CD14-positive monocyte (primary cell): ENCODE measurements around the gene PDE9A. TPM values are rescaled to one million over a fixed set of nuclear protein-coding genes. Genes with fewer than 3 reads are reported as not detected.

ENCODE experiments used
- DNase-seq, 3 donors: peaks; one replicate each; pipeline ENCODE4 v3.0.0-alpha.2; 2011 to 2022
- H2AFZ ChIP-seq: 2 replicates; pipeline ENCODE4 v1.6.0; 2012; ENCODE audit warnings: mild to moderate bottlenecking, low read depth, low read length, inconsistent platforms; ENCODE audit not compliant: insufficient read depth, poor library complexity, severe bottlenecking
- H3K27ac ChIP-seq, 2 donors: 1 replicate in 1 of 2; 2 replicates in 1 of 2; pipeline ENCODE4 v1.5.1; 2012 to 2013; ENCODE audit warnings: low read length in 2 of 2, control low read depth in 1 of 2, inconsistent platforms in 1 of 2, low read depth in 1 of 2, mild to moderate bottlenecking in 1 of 2
- H3K27me3 ChIP-seq, 2 donors: one replicate each; pipeline versions ENCODE4 v1.6.0 to v1.6.1; 2011 to 2013; ENCODE audit warnings: low read length in 2 of 2; ENCODE audit not compliant: control insufficient read depth in 2 of 2, insufficient read depth in 2 of 2
- H3K36me3 ChIP-seq, 2 donors: replicated peaks in 1 of 2; 1 replicate in 1 of 2; 2 replicates in 1 of 2; pipeline versions ENCODE4 v1.5.1 to v1.6.1; 2012 to 2013; ENCODE audit warnings: low read length in 2 of 2, control low read depth in 1 of 2, inconsistent platforms in 1 of 2, mild to moderate bottlenecking in 1 of 2; ENCODE audit not compliant: insufficient read depth in 2 of 2, control insufficient read depth in 1 of 2
- H3K4me1 ChIP-seq, 2 donors: 1 replicate in 1 of 2; 2 replicates in 1 of 2; pipeline versions ENCODE4 v1.5.1 to v1.6.1; 2012 to 2013; ENCODE audit warnings: low read length in 2 of 2, control low read depth in 1 of 2, inconsistent platforms in 1 of 2, mild to moderate bottlenecking in 1 of 2, moderate library complexity in 1 of 2; ENCODE audit not compliant: insufficient read depth in 2 of 2, control insufficient read depth in 1 of 2
- H3K4me2 ChIP-seq: replicated peaks from 2 replicates; pipeline ENCODE3; 2012; ENCODE audit warnings: low read length, moderate library complexity, mild to moderate bottlenecking; ENCODE audit not compliant: poor library complexity, severe bottlenecking; ENCODE audit errors: extremely low read depth
- H3K4me3 ChIP-seq, 3 experiments: fragments of 200-600 bp in 1 of 3; sonication (generic) in 1 of 3; replicated peaks in 1 of 3; 1 replicate in 2 of 3; 2 replicates in 1 of 3; pipeline ENCODE4 v1.5.1; 2011 to 2013; ENCODE audit warnings: low read length in 3 of 3, mild to moderate bottlenecking in 3 of 3, control low read depth in 2 of 3, low read depth in 2 of 3, inconsistent platforms in 1 of 3, moderate library complexity in 1 of 3
- H3K79me2 ChIP-seq: 2 replicates; pipeline ENCODE4 v1.6.0; 2012; ENCODE audit warnings: mild to moderate bottlenecking, control low read depth, inconsistent platforms, low read length, moderate library complexity; ENCODE audit not compliant: insufficient read depth
- H3K9ac ChIP-seq: 2 replicates; pipeline ENCODE4 v1.6.0; 2017; ENCODE audit warnings: low read length, mild to moderate bottlenecking; ENCODE audit not compliant: insufficient read depth, poor library complexity, severe bottlenecking
- H3K9me3 ChIP-seq, 2 donors: replicated peaks in 1 of 2; 1 replicate in 1 of 2; 2 replicates in 1 of 2; pipeline versions ENCODE4 v1.5.1 to v1.6.1; 2012 to 2013; ENCODE audit warnings: low read length in 2 of 2, control low read depth in 1 of 2; ENCODE audit not compliant: control insufficient read depth in 1 of 2, insufficient read depth in 1 of 2
- H4K20me1 ChIP-seq: 2 replicates; pipeline ENCODE4 v1.6.0; 2012; ENCODE audit warnings: mild to moderate bottlenecking, low read length, control low read depth, moderate library complexity; ENCODE audit not compliant: insufficient read depth
- H3K27ac Mint-ChIP-seq, 7 donors: one replicate each; pipeline ENCODE4 v1.8.0; 2020; ENCODE audit warnings: mild to moderate bottlenecking in 7 of 7, mixed read lengths in 7 of 7, moderate library complexity in 6 of 7, inconsistent platforms in 2 of 7
- H3K27me3 Mint-ChIP-seq, 3 donors: one replicate each; pipeline ENCODE4 v1.8.0; 2021 to 2022; ENCODE audit warnings: low read depth in 3 of 3, mild to moderate bottlenecking in 3 of 3, mixed read lengths in 3 of 3, moderate library complexity in 3 of 3, inconsistent platforms in 1 of 3
- H3K36me3 Mint-ChIP-seq, 2 donors: one replicate each; pipeline ENCODE4 v1.8.0; 2020; ENCODE audit warnings: mixed read lengths in 2 of 2, inconsistent platforms in 1 of 2, mild to moderate bottlenecking in 1 of 2
- H3K4me1 Mint-ChIP-seq: one replicate; pipeline ENCODE4 v1.8.0; 2020; ENCODE audit warnings: mild to moderate bottlenecking, mixed read lengths
- H3K4me3 Mint-ChIP-seq, 2 donors: one replicate each; pipeline ENCODE4 v1.8.0; 2020; ENCODE audit warnings: mild to moderate bottlenecking in 2 of 2, mixed read lengths in 2 of 2, moderate library complexity in 1 of 2
- H3K9me3 Mint-ChIP-seq, 7 donors: one replicate each; pipeline ENCODE4 v1.8.0; 2020 to 2022; ENCODE audit warnings: mixed read lengths in 7 of 7, mild to moderate bottlenecking in 6 of 7, moderate library complexity in 6 of 7, inconsistent platforms in 2 of 7
- CTCF ChIP-seq: fragments of 200-600 bp; IDR thresholded peaks from one replicate; pipeline ENCODE4 v1.8.0; 2022; ENCODE audit warnings: antibody characterized with exemption, mild to moderate bottlenecking
- WGBS: methylation state at CpG from one replicate; pipeline ENCODE4 v1.1.5; 2013; ENCODE audit warnings: missing lambda C conversion rate; ENCODE audit not compliant: insufficient coverage; 5-methylcytosine and 5-hydroxymethylcytosine counted together
- intact Hi-C, 2 donors: fragments of 100-400 bp; cut with micrococcal nuclease; formaldehyde crosslinking; loops; one replicate each; pipeline versions ENCODE4 v1.15.0 to v1.15.1; 2023
- polyA plus RNA-seq, 3 donors: library from polyadenylated mRNA; depleted of rRNA in 1 of 3; unstranded in 2 of 3; stranded (reverse) in 1 of 3; fragments of 300-500 nt in 2 of 3; fragments of >200 nt in 1 of 3; fragmentation: Illumina TruSeq in 2 of 3; gene quantifications; 1 replicate in 2 of 3; 2 replicates in 1 of 3; pipeline ENCODE4 v1.2.3, GENCODE V29; 2012 to 2021

Gene PDE9A
- polyA plus RNA-seq, 3 donors, result 0.05 to 0.52 TPM; not detected in 1

- Histone ChIP-seq H3K79me2 (no peaks in the 10 kb centered on the region), H3K4me3 (no peak overlapping the region), H3K4me2 (no peak overlapping the region), H4K20me1 (no peaks in the 10 kb centered on the region), H3K9ac (no peak overlapping the region), H3K36me3 (no peaks in the 10 kb centered on the region), H2AFZ (no peak overlapping the region), H3K4me1 (no peaks in the 10 kb centered on the region), H3K27me3 (no peaks in the 10 kb centered on the region), H3K9me3 (no peaks in the 10 kb centered on the region), H3K27ac (no peak overlapping the region)
- no peak for DNase-seq
- Mint-ChIP-seq H3K4me1 (no peaks in the 10 kb centered on the region), H3K27ac (no peak overlapping the region), H3K9me3 (peaks cover 0 to 3% (median 0%) of the 10 kb centered on the region in 7 donors), H3K36me3 (no peaks in the 10 kb centered on the region), H3K27me3 (peaks cover 8 to 14% (median 12%) of the 10 kb centered on the region in 3 donors), H3K4me3 (no peak overlapping the region)
- intact Hi-C loops, result no loop called here
- TF ChIP-seq CTCF, result no peak
- WGBS, result 100% methylated on average over 2 of the region's 6 CpGs
These were observed 141.1 kb downstream of the PDE9A start for GRCh38 chr21:42794551-42794950.

GRCh38 chr21:42796327-42797062, 143.1 kb downstream of the PDE9A start:
- no peaks in the 10 kb centered on the region for H4K20me1 ChIP-seq
- H3K9me3 ChIP-seq, result no peaks in the 10 kb centered on the region
- peak overlapping the region in 1 of 7 donors; percentile 46 for H3K27ac Mint-ChIP-seq
- H3K9ac ChIP-seq, result no peak overlapping the region
- H3K27me3 ChIP-seq, result no peaks in the 10 kb centered on the region
- H3K36me3 Mint-ChIP-seq, result no peaks in the 10 kb centered on the region
- H3K4me3 ChIP-seq, result no peak overlapping the region
- no peaks in the 10 kb centered on the region for H3K4me1 Mint-ChIP-seq
- TF ChIP-seq CTCF, result no peak
- H3K4me1 ChIP-seq, result no peaks in the 10 kb centered on the region
- 100% methylated on average over 2 of the region's 13 CpGs for WGBS
- no peaks in the 10 kb centered on the region for H3K79me2 ChIP-seq
- DNase-seq, result no peak
- intact Hi-C loops, result no loop called here
- H3K4me2 ChIP-seq, result no peak overlapping the region
- peaks cover 9 to 12% (median 11%) of the 10 kb centered on the region in 3 donors for H3K27me3 Mint-ChIP-seq
- H3K4me3 Mint-ChIP-seq, result no peak overlapping the region
- no peaks in the 10 kb centered on the region for H3K9me3 Mint-ChIP-seq
- H3K27ac ChIP-seq, result no peak overlapping the region
- no peaks in the 10 kb centered on the region for H3K36me3 ChIP-seq
- no peak overlapping the region for H2AFZ ChIP-seq
